ENCODE measurements around the gene TMEM11.

TMEM11 gene

GRCh38 chr17:21164216-21164615 lies 49.7 kb downstream of the TMEM11 start:
- Histone ChIP-seq H3K4me3 (ENCODE audit: low read length) (no peak overlapping the region), H3K9me3 (ENCODE audit: insufficient read depth, low read depth, low read length) (no peaks in the 10 kb centered on the region), H3K27ac (ENCODE audit: low read length) (no peak overlapping the region), H3K36me3 (ENCODE audit: insufficient read depth, low read depth, low read length) (no peaks in the 10 kb centered on the region), H3K27me3 (ENCODE audit: insufficient read depth, low read length) (no peaks in the 10 kb centered on the region), H3K9ac (ENCODE audit: low read depth, low read length) (no peak overlapping the region), H3K4me1 (ENCODE audit: insufficient read depth, low read length) (no peaks in the 10 kb centered on the region)

- Histone ChIP-seq H3K4me1 (ENCODE audit: insufficient read depth, low read length) (no peaks in the 10 kb centered on the region), H3K36me3 (ENCODE audit: insufficient read depth, low read depth, low read length) (no peaks in the 10 kb centered on the region), H3K4me3 (ENCODE audit: low read length) (no peak overlapping the region), H3K9me3 (ENCODE audit: insufficient read depth, low read depth, low read length) (no peaks in the 10 kb centered on the region), H3K27me3 (ENCODE audit: insufficient read depth, low read length) (no peaks in the 10 kb centered on the region), H3K27ac (ENCODE audit: low read length) (no peak overlapping the region), H3K9ac (ENCODE audit: low read depth, low read length) (no peak overlapping the region)
Measured at GRCh38 chr17:21163101-21163500, 50.9 kb downstream of the TMEM11 start.

DNA sequence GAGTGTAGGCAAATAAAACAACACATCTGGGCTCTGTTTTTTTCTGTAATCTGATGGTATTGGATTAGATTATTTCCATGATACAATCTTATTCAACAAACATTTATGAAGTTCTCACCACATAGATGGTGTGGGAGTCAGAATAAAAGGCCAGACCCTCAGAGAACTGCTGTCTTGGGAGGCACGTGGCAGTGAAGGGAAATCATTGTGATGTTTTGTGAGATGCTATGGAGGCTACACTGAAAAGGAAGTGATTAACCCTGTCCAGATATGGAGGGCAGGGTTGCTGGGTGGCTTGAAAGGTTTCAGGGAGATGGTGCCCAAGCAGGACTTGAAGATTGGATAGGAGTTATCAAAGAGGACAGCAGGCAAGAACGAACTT lies 51.6 kb downstream of the TMEM11 start:
- no peak overlapping the region for H3K4me3 ChIP-seq (ENCODE audit: low read length)
- H3K9ac ChIP-seq (ENCODE audit: low read depth, low read length) = no peak overlapping the region
- no peaks in the 10 kb centered on the region for H3K36me3 ChIP-seq (ENCODE audit: insufficient read depth, low read depth, low read length)
- no peaks in the 10 kb centered on the region for H3K4me1 ChIP-seq (ENCODE audit: insufficient read depth, low read length)
- no peaks in the 10 kb centered on the region for H3K9me3 ChIP-seq (ENCODE audit: insufficient read depth, low read depth, low read length)
- no peak overlapping the region for H3K27ac ChIP-seq (ENCODE audit: low read length)
- no peaks in the 10 kb centered on the region for H3K27me3 ChIP-seq (ENCODE audit: insufficient read depth, low read length)

DNA sequence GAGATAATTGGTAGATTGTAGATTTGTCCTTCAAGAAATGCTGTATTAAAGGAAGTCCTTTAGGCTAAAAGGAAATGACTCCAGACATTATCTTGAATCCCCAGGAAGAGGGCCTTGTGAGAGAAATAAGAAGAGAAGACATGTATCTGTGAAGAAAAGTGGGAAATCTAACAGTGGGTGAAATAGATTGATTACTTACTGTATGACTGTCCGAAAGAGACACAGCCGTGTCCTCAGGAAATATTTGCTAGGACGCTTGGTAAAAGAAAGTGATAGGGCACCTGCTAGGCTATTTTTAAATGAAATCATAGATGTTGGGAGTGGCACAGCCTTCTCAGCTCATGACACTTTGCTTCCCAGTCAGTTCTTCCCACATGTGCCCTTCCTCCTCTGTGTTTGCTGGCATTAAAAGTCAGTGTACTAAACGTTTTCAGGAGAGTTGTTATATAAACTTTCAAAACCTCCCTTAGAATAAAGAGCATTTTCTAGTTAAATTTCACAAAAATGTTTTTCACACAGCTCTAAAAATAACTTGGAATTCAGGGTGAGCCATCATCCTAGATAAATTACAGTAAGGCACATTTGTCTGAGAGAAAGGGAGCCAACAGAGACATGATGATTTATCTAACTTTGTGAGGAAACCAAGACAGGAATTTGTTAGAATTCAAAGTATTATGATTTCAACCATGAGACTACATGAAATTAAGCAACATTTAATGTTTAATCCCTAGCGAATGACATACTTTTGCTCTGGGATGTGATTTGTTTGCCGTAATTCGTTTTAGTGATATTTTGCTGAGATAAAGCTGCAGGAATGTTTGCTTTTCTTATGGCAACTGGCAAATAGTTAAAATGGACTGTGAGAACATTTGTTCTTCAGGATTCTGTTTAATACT lies 52.2 kb downstream of the TMEM11 start:
- H3K27me3 ChIP-seq (ENCODE audit: insufficient read depth, low read length) = no peaks in the 10 kb centered on the region
- no peaks in the 10 kb centered on the region for H3K9me3 ChIP-seq (ENCODE audit: insufficient read depth, low read depth, low read length)
- H3K4me1 ChIP-seq (ENCODE audit: insufficient read depth, low read length) = no peaks in the 10 kb centered on the region
- H3K36me3 ChIP-seq (ENCODE audit: insufficient read depth, low read depth, low read length) = no peaks in the 10 kb centered on the region
- no peak overlapping the region for H3K4me3 ChIP-seq (ENCODE audit: low read length)
- no peak overlapping the region for H3K9ac ChIP-seq (ENCODE audit: low read depth, low read length)
- H3K27ac ChIP-seq (ENCODE audit: low read length) = no peak overlapping the region

GRCh38 chr17:21160401-21160800 lies 53.6 kb downstream of the TMEM11 start:
- H3K9me3 ChIP-seq (ENCODE audit: insufficient read depth, low read depth, low read length) = no peaks in the 10 kb centered on the region
- H3K27me3 ChIP-seq (ENCODE audit: insufficient read depth, low read length) = no peaks in the 10 kb centered on the region
- H3K4me1 ChIP-seq (ENCODE audit: insufficient read depth, low read length) = no peaks in the 10 kb centered on the region
- H3K27ac ChIP-seq (ENCODE audit: low read length) = no peak overlapping the region
- H3K9ac ChIP-seq (ENCODE audit: low read depth, low read length) = no peak overlapping the region
- no peaks in the 10 kb centered on the region for H3K36me3 ChIP-seq (ENCODE audit: insufficient read depth, low read depth, low read length)
- no peak overlapping the region for H3K4me3 ChIP-seq (ENCODE audit: low read length)

GRCh38 chr17:21157586-21158370 lies 56.2 kb downstream of the TMEM11 start:
- H3K4me3 ChIP-seq (ENCODE audit: low read length) = no peak overlapping the region
- H3K9me3 ChIP-seq (ENCODE audit: insufficient read depth, low read depth, low read length) = peaks cover 8% of the 10 kb centered on the region; the same call in 1 of the 2 replicates
- H3K4me1 ChIP-seq (ENCODE audit: insufficient read depth, low read length) = no peaks in the 10 kb centered on the region
- no peaks in the 10 kb centered on the region for H3K27me3 ChIP-seq (ENCODE audit: insufficient read depth, low read length)
- H3K36me3 ChIP-seq (ENCODE audit: insufficient read depth, low read depth, low read length) = no peaks in the 10 kb centered on the region
- H3K27ac ChIP-seq (ENCODE audit: low read length) = no peak overlapping the region
- no peak overlapping the region for H3K9ac ChIP-seq (ENCODE audit: low read depth, low read length)

- Histone ChIP-seq H3K9ac (ENCODE audit: low read depth, low read length) (no peak overlapping the region), H3K27me3 (ENCODE audit: insufficient read depth, low read length) (no peaks in the 10 kb centered on the region), H3K4me3 (ENCODE audit: low read length) (no peak overlapping the region), H3K36me3 (ENCODE audit: insufficient read depth, low read depth, low read length) (0 out of 2 replicates have a peak, but pooled peaks cover under 1% of the 10 kb centered on the region), H3K4me1 (ENCODE audit: insufficient read depth, low read length) (no peaks in the 10 kb centered on the region), H3K27ac (ENCODE audit: low read length) (no peak overlapping the region), H3K9me3 (ENCODE audit: insufficient read depth, low read depth, low read length) (peaks cover 38% of the 10 kb centered on the region)
Measured at GRCh38 chr17:21152731-21153130, 61.2 kb downstream of the TMEM11 start.

DNA sequence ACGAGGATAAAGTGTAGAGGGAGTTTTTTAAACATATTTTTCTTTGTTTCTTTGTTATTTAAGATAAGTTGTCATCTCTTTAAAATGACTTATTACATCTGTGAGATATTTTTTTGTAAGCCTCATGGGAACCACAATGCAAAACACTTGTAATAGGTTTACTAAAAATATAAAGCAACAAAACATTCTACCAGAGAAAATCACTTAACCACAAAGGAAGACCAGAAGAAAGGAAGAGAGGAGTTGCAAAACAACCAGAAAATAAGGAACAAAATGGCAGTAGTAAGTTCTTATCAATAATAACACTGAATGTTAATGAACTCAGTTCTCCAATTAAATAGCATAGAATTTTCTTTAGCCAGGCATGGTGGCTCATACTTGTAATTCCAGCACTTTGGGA lies 64.3 kb downstream of the TMEM11 start:
- Histone ChIP-seq H3K27me3 (ENCODE audit: insufficient read depth, low read length) (no peaks in the 10 kb centered on the region), H3K27ac (ENCODE audit: low read length) (no peak overlapping the region), H3K9me3 (ENCODE audit: insufficient read depth, low read depth, low read length) (peaks cover 53% of the 10 kb centered on the region), H3K4me3 (ENCODE audit: low read length) (no peak overlapping the region), H3K9ac (ENCODE audit: low read depth, low read length) (no peak overlapping the region), H3K4me1 (ENCODE audit: insufficient read depth, low read length) (no peaks in the 10 kb centered on the region), H3K36me3 (ENCODE audit: insufficient read depth, low read depth, low read length) (peaks cover 6% of the 10 kb centered on the region)

Data from iPS-20b (cell line).